Panc1 (cell line): ENCODE measurements around the gene HOXC4.

Experiments
- POLR2AphosphoS5 ChIP-seq: IDR thresholded peaks from 2 replicates; pipeline ENCODE4 v1.6.1; 2012; ENCODE audit warnings: mild to moderate bottlenecking, low read depth, low read length, moderate library complexity
- REST ChIP-seq, 2 experiments: IDR thresholded peaks; 2 replicates each; pipeline ENCODE4 v1.6.1; 2011 to 2012; ENCODE audit warnings: low read depth in 2 of 2, control low read depth in 1 of 2, low read length in 1 of 2, mild to moderate bottlenecking in 1 of 2, moderate library complexity in 1 of 2; ENCODE audit not compliant: insufficient read depth in 1 of 2

- TF ChIP-seq POLR2AphosphoS5 = no peak
- no peak for TF ChIP-seq REST (IDR thresholded peaks at IDR 0.05; ENCODE audit: insufficient read depth in 1 of 2, low read depth in 2 of 2, low read length in 1 of 2)
These were observed 22.3 kb downstream of the HOXC4 start for GRCh38 chr12:54075974-54076373.
